NCI-H345 treated with DMSO at 0.1 percent for 48 hours (cell line): Measurements from ENCODE around the gene CDR2L.
A peak's percentile ranks its signal among the peaks of the same experiment; 100 is the strongest.
"Not testable (repeated sequence)": the region's sequence is repeated elsewhere in the genome, so short reads cannot be mapped to it uniquely, and the experiment has no call there.

Experiments used
- DNase-seq: peaks from one replicate; lab custom pipeline; 2025; ENCODE audit not compliant: unreplicated experiment; lab: John Stamatoyannopoulos, UW

Gene CDR2L

DNA sequence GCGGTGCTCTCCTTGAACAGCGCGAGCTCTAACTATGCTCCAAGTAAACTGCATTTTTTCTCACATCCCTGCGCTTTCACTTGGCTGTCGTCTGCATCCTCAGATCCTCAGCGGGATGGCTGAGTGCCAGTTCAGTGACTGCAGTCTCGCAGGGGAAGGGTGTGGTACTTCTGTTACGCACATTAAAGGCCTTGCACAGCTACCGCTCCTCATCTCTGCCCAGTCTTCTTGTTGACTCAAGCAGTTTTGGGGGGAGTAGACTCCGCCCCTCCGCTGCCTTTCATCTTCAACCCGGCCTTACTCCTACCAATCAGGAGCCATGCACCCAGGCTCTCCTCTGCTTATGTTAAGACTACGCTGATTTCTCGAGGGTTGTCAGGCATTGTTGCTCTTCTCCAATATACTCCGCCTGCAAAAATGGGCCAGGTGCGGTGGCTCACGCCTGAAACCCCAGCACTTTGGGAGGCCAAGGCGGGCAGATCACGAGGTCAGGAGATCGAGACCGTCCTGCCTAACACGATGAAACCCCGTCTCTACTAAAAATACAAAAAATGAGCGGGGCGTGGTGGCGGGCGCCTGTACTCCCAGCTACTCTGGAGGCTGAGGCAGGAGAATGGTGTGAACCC, 49.3 kb downstream of the CDR2L start:
- DNase-seq: no peak

DNA sequence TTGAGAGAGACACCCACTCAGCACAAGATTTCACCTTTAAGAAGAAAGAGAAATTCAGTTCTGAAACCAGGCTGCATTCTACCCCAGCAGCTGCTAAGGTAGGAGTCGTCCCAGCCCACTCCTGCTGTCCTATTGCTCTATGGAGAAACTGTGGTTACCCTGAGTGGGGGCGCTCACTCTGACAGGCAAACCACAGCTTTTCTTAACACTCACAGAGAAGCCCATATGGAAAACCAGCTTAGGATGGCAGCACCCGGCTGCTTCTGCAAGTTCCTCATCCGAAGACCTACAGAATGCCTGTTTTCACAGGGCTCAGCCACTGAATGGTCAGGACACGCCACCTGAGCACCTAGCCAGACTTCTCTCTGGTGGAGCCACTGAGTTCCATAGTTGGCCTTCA, 51.8 kb downstream of the CDR2L start:
- DNase-seq: no peak

DNA sequence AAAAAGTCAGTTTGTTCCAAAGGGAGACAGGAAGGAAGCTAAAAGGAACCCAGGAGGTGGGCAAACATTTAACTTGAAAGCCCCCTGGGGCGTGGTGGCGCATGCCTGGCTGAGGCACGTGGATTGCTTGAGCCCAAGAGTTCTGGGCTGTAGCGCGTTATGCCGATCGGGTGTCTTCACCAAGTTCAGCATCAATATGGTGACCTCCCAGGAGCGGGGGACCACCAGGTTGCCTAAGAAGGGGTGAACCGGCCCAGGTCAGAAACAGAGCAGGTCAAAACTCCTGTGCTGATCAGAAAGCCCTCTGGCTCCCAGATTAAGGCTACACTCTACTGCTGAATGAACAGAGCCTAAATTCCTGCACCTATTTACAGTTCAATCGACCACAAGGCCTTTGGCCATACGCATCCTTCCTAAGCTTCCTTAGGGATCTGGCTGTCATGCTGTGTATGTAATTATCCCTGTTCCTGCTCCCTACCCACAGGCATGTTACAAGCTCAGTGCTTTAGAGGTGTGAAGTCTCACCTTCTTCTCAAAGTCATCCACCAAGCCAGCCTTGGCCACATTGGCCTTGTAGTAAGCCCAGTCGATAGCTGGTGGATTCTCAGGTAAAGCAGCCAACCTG, 54.3 kb downstream of the CDR2L start:
- no peak for DNase-seq

DNA sequence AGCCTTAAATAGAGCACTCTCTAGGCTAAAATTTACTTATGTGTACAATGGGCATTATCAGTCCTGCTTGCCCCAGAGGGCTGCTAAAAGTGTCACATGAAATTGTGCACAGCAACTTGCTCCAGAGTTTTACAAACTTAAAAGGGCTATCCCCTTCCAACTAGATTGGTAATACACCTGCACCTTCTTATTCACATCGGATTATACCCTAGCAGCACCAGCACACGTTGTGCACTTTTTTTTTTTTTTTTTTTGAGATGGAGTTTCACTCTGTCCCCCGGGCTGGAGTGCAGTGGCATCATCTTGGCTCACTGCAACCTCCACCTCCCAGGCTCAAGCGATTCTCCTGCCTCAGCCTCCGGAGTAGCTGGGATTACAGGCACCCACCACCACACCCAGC, 56.4 kb downstream of the CDR2L start:
- DNase-seq: not testable (repeated sequence)

DNA sequence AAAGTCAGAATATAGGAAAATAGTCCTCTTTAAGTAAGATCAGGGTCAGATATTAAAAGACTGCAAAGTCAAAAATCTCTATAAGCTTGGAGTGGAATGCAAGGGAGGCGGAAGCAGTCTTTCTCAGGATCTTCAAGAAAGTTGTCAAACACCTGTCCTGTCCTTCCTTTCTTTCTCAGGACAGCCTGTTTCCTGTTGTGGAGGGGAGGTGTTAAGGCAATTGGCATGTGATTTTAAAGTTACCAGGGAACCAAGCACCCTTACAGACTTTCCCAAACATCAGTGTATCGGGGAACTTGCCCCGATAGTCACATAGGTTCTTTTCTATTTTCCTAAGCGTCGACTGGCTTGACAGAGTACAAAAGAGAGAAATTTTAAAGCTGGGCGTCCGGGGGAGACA, 57.3 kb downstream of the CDR2L start:
- no peak for DNase-seq

DNA sequence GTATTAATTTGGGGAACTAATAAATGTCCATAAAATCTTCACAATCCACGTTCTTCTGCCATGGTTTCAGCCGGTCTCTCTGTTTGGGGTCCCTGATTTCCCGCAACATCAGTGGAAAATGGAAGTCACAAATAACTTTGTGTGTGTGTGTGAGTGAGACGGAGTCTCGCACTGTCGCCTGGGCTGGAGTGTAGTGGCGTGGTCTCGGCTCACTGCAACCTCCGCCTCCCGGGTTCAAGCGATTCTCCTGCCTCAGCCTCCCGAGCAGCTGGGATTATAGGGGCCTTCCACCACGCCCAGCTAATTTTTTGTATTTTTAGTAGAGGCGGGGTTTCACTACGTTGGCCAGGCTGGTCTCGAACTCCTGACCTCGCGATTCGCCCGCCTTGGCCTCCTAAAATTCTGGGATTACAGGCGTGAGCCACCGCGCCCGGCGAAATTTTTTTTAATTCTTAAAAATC, 58.5 kb downstream of the CDR2L start:
- DNase-seq: not testable (repeated sequence)

DNA sequence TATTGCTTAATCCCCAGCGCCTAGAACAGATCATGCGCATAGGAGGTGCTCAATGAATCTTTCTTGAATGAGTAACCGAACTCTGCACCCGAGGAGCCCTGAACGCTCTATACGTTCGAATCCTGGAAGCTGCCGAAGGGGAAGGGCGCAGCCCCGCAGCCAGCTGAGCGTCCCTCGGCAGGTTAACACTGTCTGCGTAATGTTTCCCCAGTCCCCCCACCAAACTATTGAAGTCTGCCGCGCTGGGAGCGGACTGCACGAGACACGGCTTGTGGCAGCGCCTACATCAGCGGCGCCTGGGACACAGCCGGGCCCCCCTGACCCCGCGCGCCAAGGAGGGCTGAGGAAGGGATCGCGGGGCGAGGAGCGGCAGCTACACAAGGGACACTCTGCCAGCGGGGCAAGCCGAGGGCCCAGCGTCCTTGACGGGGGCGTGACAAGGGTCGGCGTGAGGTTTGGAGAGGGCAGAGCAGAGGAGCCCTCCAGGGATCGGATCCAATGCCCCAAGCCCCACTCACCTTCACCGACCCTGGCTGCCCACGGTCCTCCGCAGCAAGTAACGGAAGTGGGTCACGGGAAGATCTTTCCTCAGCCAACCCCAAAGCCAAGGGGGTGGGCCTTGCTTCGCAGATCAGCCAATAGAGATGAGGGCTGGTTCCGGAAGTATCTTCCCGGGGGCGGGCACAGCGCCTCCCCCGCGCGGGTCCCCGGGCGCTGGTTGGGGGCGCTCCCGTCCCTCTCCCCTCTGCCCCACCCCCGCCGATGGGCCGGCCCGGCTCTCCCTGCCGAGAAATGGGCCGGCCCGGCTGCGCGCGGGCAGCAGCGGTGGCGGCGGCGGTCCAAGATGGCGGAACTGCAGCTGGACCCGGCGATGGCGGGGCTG, 59.2 kb downstream of the CDR2L start, which contains the start of the genes ATP5PD and KCTD2:
ATP5PD (minus strand) TSS at position 563 of the 883 bp plus-strand sequence. CDS start 4,319 bp downstream, outside the sequence.
KCTD2 (plus strand) TSS at position 819 of the 883 bp plus-strand sequence; CDS start at position 845, 26 bp downstream.
- peak; percentile 96 for DNase-seq

DNA sequence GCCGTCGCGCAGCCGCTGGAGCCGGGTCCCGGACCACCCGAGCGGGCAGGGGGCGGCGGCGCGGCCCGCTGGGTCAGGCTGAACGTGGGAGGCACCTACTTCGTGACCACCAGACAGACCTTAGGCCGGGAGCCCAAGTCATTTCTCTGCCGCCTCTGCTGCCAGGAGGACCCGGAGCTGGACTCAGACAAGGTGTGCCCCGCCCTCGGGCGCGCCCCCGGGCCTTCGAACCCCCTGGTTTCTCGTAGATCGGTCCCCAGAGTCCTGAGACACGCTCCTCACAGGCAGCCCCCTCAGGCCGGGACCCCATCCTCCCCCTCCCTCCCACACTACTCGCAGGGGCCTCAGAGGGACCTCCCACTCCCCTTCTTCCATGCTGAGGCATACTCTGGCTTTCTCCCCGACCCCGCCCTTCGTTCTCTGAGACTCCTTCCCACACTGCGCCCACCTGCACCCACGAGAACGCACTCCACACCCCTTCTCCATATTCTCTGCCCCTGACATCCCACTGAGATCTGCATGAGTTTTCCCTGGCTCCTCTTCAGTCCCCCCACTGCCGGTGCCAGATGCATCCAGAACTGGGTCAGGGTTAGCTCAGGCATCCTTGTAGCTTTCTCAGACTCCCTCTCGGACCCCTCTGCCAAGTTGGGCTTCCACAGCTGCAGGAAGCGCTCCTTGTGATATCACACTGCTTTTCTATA, 60.1 kb downstream of the CDR2L start:
- DNase-seq: no peak

DNA sequence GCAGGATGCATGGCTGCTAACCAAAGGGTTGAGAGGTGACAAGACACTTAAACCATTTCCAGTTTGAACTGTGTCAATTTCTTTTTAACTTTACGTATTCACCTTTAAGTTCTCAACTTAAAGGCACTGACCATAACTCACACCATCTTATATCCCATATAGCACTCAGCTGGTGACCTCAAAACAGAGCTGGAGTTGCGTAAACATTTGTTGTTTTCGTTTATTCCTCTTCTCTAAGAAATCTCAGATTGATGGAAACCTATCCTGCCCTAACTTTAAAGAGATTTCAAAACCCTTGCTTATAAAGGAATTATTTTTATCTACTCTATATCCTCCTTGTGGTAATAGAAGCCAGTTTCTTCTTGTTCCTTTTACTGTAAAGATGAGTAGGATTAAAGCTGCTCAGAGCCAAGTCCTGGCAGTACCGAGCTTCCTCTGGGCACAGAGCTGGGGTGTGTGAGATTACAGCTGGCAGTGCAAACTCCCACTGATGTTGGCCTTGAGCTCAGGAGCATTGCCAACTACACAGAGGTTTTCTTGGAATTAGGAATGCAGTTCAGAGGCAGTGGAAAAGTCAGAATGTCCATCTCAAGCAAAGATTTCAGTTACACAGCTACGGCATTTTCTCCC, 60.9 kb downstream of the CDR2L start:
- DNase-seq: no peak

DNA sequence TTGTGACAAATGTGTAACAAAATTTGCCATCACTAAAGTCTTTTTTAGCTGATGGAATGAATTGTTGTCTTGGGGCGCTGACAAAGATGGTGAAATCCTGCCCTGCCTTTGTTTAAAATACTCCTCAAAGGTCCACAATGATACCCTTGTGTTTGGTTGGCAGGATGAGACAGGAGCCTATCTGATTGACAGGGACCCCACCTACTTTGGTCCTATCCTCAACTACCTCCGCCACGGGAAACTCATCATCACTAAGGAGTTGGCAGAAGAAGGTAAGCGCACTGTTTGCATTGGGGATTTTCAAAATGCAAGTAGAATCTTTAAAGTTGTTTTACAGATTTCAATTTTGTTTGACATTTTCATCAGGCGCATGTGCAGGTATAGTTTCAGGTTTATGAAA, 61.6 kb downstream of the CDR2L start:
- no peak for DNase-seq

DNA sequence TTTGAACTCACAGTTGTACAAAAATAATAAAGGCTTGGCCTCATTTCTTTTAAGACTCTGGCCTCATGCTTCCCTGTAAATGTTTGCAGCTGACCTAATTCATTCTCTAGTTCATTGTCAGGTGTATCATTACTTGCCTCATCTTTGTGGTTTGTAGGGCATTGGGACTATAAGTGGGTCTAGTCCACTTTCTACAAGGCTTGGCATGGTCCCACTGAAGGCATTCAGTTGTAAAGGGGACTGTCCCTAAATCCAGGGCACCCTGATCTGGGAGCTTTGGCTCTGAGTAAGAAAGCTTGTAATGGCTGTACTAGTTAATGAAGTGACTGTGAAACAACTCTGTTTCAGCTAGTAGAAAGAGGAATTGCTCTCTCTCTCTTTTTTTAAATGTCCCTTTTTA, 62.3 kb downstream of the CDR2L start:
- DNase-seq: no peak

DNA sequence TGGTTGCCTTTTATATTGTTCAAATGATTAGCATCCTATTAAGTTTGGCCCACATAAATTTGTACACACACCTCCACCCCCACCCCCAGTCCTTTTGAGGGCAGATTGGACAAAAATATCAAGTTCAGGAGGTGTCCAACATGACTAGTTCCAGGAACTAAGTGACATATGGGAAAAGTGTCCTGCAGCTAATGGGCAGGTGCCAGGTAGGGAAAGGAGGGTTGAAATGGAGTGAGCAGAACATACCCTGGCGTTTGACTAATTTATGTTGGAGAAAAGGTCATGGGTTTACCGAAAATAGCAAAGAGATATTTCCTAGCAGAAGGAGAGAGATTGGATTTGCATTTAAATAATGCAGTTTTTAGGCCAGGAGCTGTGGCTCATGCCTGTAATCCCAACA, 64.5 kb downstream of the CDR2L start:
- DNase-seq: no peak
